K562 (cell line): ENCODE results near the gene IPCEF1. TPM values are rescaled to one million over a fixed set of nuclear protein-coding genes. Genes with fewer than 3 reads are reported as not detected.

Experiments
- ATAC-seq: fragments of 200-7000 bp; cut with Tn5 transposase; 3 replicates; pipeline ENCODE4 v1.9.1; 2020; ENCODE audit warnings: moderate library complexity
- BruUV-seq: library from RNA; stranded (reverse); fragments of 400-500 nt; replicated peaks from 2 replicates; lab custom pipeline; 2021; lab: Mats Ljungman, UMichigan
- CTCF ChIA-PET: fragments of 300-600 bp; formaldehyde crosslinking; extraction: SDS; loops from one replicate; lab custom pipeline; 2021; ENCODE audit warnings: low intra/inter-chr PET ratio; lab: Yijun Ruan, JAX
- POLR2A ChIA-PET: fragments of 300-600, 350-650 bp; sonication (Branson Sonifier 250); formaldehyde crosslinking; extraction: SDS; loops from one replicate; lab custom pipeline; 2021; ENCODE audit warnings: antibody characterized with exemption, inconsistent platforms; lab: Yijun Ruan, JAX
- DNase-seq, 4 experiments: peaks; one replicate each; pipeline versions ENCODE4 v3.0.0 to v3.0.0-alpha.2; 2011 to 2018; ENCODE audit warnings: low spot score in 3 of 4, mixed read lengths in 3 of 4; ENCODE audit errors: extremely low read depth in 1 of 4
- FAIRE-seq: peaks from 2 replicates; lab custom pipeline; 2011; peaks lifted over from hg19 to GRCh38; lab: Jason Lieb, UNC
- H2AFZ ChIP-seq: 2 replicates; pipeline ENCODE4 v1.6.0; 2011; ENCODE audit warnings: low read depth, low read length, control low read depth, inconsistent platforms
- H3K27ac ChIP-seq: fragments of 200-600 bp; 3 replicates; pipeline ENCODE4 v1.8.0; 2011; ENCODE audit warnings: low read depth, mild to moderate bottlenecking, control low read depth, inconsistent platforms, low read length, moderate library complexity, mixed read lengths; ENCODE audit errors: extremely low read depth
- H3K27me3 ChIP-seq, 2 experiments: fragments of 300-600 bp in 1 of 2; 2 replicates in 1 of 2; 3 replicates in 1 of 2; pipeline versions ENCODE4 v1.6.0 to v1.8.0; 2011; ENCODE audit warnings: inconsistent platforms in 2 of 2, low read length in 2 of 2, mild to moderate bottlenecking in 1 of 2, mixed read lengths in 1 of 2, moderate library complexity in 1 of 2; ENCODE audit not compliant: control insufficient read depth in 2 of 2, insufficient read depth in 2 of 2
- H3K36me3 ChIP-seq: fragments of 300-600 bp; 3 replicates; pipeline ENCODE4 v1.8.0; 2011; ENCODE audit warnings: mild to moderate bottlenecking, low read length, inconsistent platforms; ENCODE audit not compliant: control insufficient read depth, insufficient read depth
- H3K4me1 ChIP-seq, 2 experiments: fragments of 200-600 bp in 1 of 2; replicated peaks in 1 of 2; 2 replicates in 1 of 2; 3 replicates in 1 of 2; pipeline versions ENCODE4 v1.5.1 to v1.8.0; 2011; ENCODE audit warnings: inconsistent platforms in 2 of 2, low read length in 2 of 2, mild to moderate bottlenecking in 1 of 2, mixed read lengths in 1 of 2, moderate library complexity in 1 of 2; ENCODE audit not compliant: control insufficient read depth in 2 of 2, insufficient read depth in 2 of 2
- H3K4me2 ChIP-seq: 2 replicates; pipeline ENCODE4 v1.6.1; 2011; ENCODE audit warnings: low read length, control low read depth, inconsistent platforms, mixed read lengths; ENCODE audit not compliant: insufficient read depth
- H3K4me3 ChIP-seq: fragments of 200-600 bp; sonication (generic), shearing (Covaris generic); 2 replicates; pipeline ENCODE4 v1.5.1; 2016; ENCODE audit warnings: control low read depth, inconsistent platforms
- H3K79me2 ChIP-seq: fragments of 200-600 bp; 3 replicates; pipeline ENCODE4 v1.8.0; 2011; ENCODE audit warnings: low read length, inconsistent platforms; ENCODE audit not compliant: control insufficient read depth, insufficient read depth
- H3K9ac ChIP-seq, 2 experiments: 2 replicates each; pipeline versions ENCODE4 v1.6.0 to v1.6.1; 2011; ENCODE audit warnings: low read depth in 2 of 2, low read length in 2 of 2, control low read depth in 1 of 2, inconsistent platforms in 1 of 2, mild to moderate bottlenecking in 1 of 2, mixed read lengths in 1 of 2; ENCODE audit not compliant: insufficient read depth in 1 of 2
- H3K9me1 ChIP-seq: one replicate; pipeline ENCODE4 v1.6.0; 2011; ENCODE audit warnings: inconsistent platforms, mild to moderate bottlenecking, low read length, moderate library complexity; ENCODE audit not compliant: control insufficient read depth, insufficient read depth
- H3K9me3 ChIP-seq: replicated peaks from 2 replicates; pipeline ENCODE4 v1.5.1; 2011; ENCODE audit warnings: low read depth, low read length, inconsistent platforms; ENCODE audit not compliant: control insufficient read depth, insufficient read depth
- H4K20me1 ChIP-seq: replicated peaks from 2 replicates; pipeline ENCODE4 v1.6.1; 2011; ENCODE audit warnings: low read length, inconsistent platforms, mixed read lengths; ENCODE audit not compliant: control insufficient read depth, insufficient read depth
- CTCF ChIP-seq, 3 experiments: IDR thresholded peaks in 2 of 3; conservative IDR thresholded peaks in 1 of 3; 2 replicates each; pipeline ENCODE4 v1.5.1; 2011 to 2012; ENCODE audit warnings: low read length in 3 of 3, mild to moderate bottlenecking in 3 of 3, control low read depth in 2 of 3, improper control_type of control experiment in 1 of 3, inconsistent platforms in 1 of 3, low read depth in 1 of 3, mixed read lengths in 1 of 3, moderate library complexity in 1 of 3; ENCODE audit not compliant: insufficient read depth in 2 of 3
- HMG20B ChIP-seq: fragments of 250-450 bp; sonication (Bioruptor Pico); IDR thresholded peaks from 2 replicates; pipeline ENCODE4 v1.5.0; 2021; ENCODE audit warnings: mild to moderate bottlenecking
- LCOR ChIP-seq: sonication (generic); formaldehyde crosslinking; IDR thresholded peaks from 2 replicates; pipeline ENCODE4 v1.8.0; 2022; ENCODE audit warnings: mild to moderate bottlenecking, missing genetic modification reagents
- MTA2 ChIP-seq: fragments of 450-650 bp; IDR thresholded peaks from 2 replicates; pipeline ENCODE4 v1.6.1; 2016; ENCODE audit warnings: low read depth
- NFIC ChIP-seq: fragments of 450-650 bp; IDR thresholded peaks from 2 replicates; pipeline ENCODE4 v1.6.1; 2017; ENCODE audit warnings: mild to moderate bottlenecking, inconsistent platforms
- PBX2 ChIP-seq, 2 experiments: IDR thresholded peaks in 1 of 2; conservative IDR thresholded peaks in 1 of 2; 2 replicates each; pipeline ENCODE4 v1.6.1; 2016; ENCODE audit warnings: low read depth in 2 of 2, mild to moderate bottlenecking in 1 of 2, missing compliant biosample characterization in 1 of 2, missing genetic modification characterization in 1 of 2, moderate library complexity in 1 of 2
- RNF219 ChIP-seq: fragments of 250-450 bp; sonication (Bioruptor Pico); IDR thresholded peaks from 2 replicates; pipeline ENCODE4 v1.5.0; 2022; ENCODE audit warnings: mild to moderate bottlenecking
- ZBTB34 ChIP-seq: fragments of 250-450 bp; sonication (Bioruptor Pico); IDR thresholded peaks from 2 replicates; pipeline ENCODE4 v1.8.0; 2021; ENCODE audit warnings: mild to moderate bottlenecking, moderate library complexity
- ZNF347 ChIP-seq: fragments of 450-650 bp; formaldehyde crosslinking; IDR thresholded peaks from 2 replicates; pipeline ENCODE4 v1.4.0; 2020; ENCODE audit warnings: low read depth, mild to moderate bottlenecking, moderate library complexity
- ZNF57 ChIP-seq: fragments of 450-650 bp; formaldehyde crosslinking; IDR thresholded peaks from 2 replicates; pipeline ENCODE4 v1.4.0; 2020; ENCODE audit warnings: mild to moderate bottlenecking, moderate library complexity
- WGBS: fragments of 100-300 bp; shearing (Covaris generic); methylation state at CpG from one replicate; pipeline ENCODE4 v1.1.6; 2016; ENCODE audit warnings: low coverage, mixed read lengths; ENCODE audit not compliant: insufficient coverage; ENCODE audit errors: missing lambda C conversion rate; 5-methylcytosine and 5-hydroxymethylcytosine counted together
- in situ Hi-C: fragments of 300-500 bp; cut with MboI; formaldehyde crosslinking; loops from 4 replicates; pipeline ENCODE4 v1.15.0; 2018; ENCODE audit warnings: inconsistent platforms, mixed read lengths
- intact Hi-C: fragments of 100-400 bp; cut with micrococcal nuclease; formaldehyde crosslinking; loops from 2 replicates; pipeline ENCODE4 v1.14.2; 2022
- polyA plus RNA-seq, 8 experiments: library from polyadenylated mRNA; depleted of rRNA in 4 of 8; stranded (reverse) in 5 of 8; unstranded in 3 of 8; fragments of >200 nt; fragmentation: Nextera tagmentation in 2 of 8; fragmentation: Illumina TruSeq in 1 of 8; extraction: Ambion mirVana in 2 of 8; extraction: Trizol in 1 of 8; gene quantifications; 2 replicates each; pipeline versions ENCODE4 v1.2.1 to v1.2.3, GENCODE V29; 2011 to 2014; ENCODE audit warnings: inconsistent platforms in 1 of 8, missing spikeins in 1 of 8
- total RNA-seq, 7 experiments: library from RNA; depleted of rRNA in 6 of 7; stranded (reverse); fragments of >200 nt in 6 of 7; fragmentation: Illumina TruSeq in 2 of 7; extraction: Trizol in 2 of 7; gene quantifications; 2 replicates each; pipeline versions ENCODE4 v1.2.1 to v1.2.3, GENCODE V29; 2011 to 2021; ENCODE audit warnings: low replicate concordance in 1 of 7

Gene IPCEF1
- total and polyA plus RNA-seq, 9 of the 15 experiments (the other 6 are each of a cell fraction or from before 2014, with no cell fraction given), result 0.14 to 0.18 TPM; not detected in 7

GRCh38 chr6:154343473-154344308 is 12.9 kb downstream of the IPCEF1 start:
- no peaks in the 10 kb centered on the region for H3K36me3 ChIP-seq
- DNase-seq, result peak; percentile 23 to 72 (median 41)
- no peaks in the 10 kb centered on the region for H3K9me1 ChIP-seq
- CTCF ChIA-PET, result interaction anchor here (0.6 kb wide), 1 partner anchor 183 kb away, joined by 6 read pairs; no protein-coding TSS in a partner anchor
- peak; percentile 99 for ATAC-seq
- H3K4me2 ChIP-seq, result peak overlapping the region; percentile 60
- in situ Hi-C loops (no loop called here), intact Hi-C loops (loop anchor here (2.0 kb wide), 1 partner anchor 187 kb away; no protein-coding TSS in a partner anchor)
- peak; percentile 88 for FAIRE-seq
- WGBS, result 6% methylated on average over 16 of the region's 16 CpGs
- BruUV-seq, result no TSS peak
- no peaks in the 10 kb centered on the region for H3K79me2 ChIP-seq
- peak overlapping the region; percentile 82 for H2AFZ ChIP-seq
- H3K9me3 ChIP-seq, result no peaks in the 10 kb centered on the region
- no peak overlapping the region for H3K4me3 ChIP-seq
- no peaks in the 10 kb centered on the region; a peak in 1 of 5 replicates for H3K4me1 ChIP-seq
- H3K9ac ChIP-seq, result 0 out of 4 replicates have a peak overlapping the region, but pooled peaks of 1 of the 2 experiments have one; percentile 7
- peaks cover 5 to 11% of the 10 kb centered on the region in 2 experiments; a peak in 2 of 5 replicates for H3K27me3 ChIP-seq
- no peaks in the 10 kb centered on the region for H4K20me1 ChIP-seq
- H3K27ac ChIP-seq, result no peak overlapping the region
- POLR2A ChIA-PET, result interaction anchor here (1.3 kb wide), 1 partner anchor 14 kb away, joined by 3 read pairs; no protein-coding TSS in a partner anchor
- TF ChIP-seq ZNF57 (CRISPR knock-in tag) (no peak), LCOR (CRISPR knock-in tag) (0 out of 2 replicates have a peak, but pooled peaks have one; percentile 23), CTCF (IDR thresholded peaks at IDR 0.05 in 2 of 3, conservative IDR thresholded peaks at IDR 0.05 in 1 of 3; ENCODE audit: insufficient read depth in 2 of 3, low read depth in 1 of 3, low read length in 3 of 3) (peak; percentile 48 to 58 (median 49); a peak in 5 of 6 replicates), PBX2 (CRISPR knock-in tag; IDR thresholded peaks at IDR 0.05; ENCODE audit: low read depth) (no peak), PBX2 (tag; conservative IDR thresholded peaks at IDR 0.05; ENCODE audit: low read depth) (0 out of 2 replicates have a peak, but pooled peaks have one; percentile 27), HMG20B (CRISPR knock-in tag) (no peak), ZNF347 (CRISPR knock-in tag) (no peak), NFIC (peak; percentile 50; the same call in 1 of the 2 replicates), MTA2 (no peak), ZBTB34 (CRISPR knock-in tag) (no peak), RNF219 (no peak)
